Mucosa of stomach (tissue), 1 donor: Measurements from ENCODE around the gene AP3B1.
"Not testable (repeated sequence)": the region's sequence is repeated elsewhere in the genome, so short reads cannot be mapped to it uniquely, and the experiment has no call there.

ENCODE experiments used
- H3K27me3 ChIP-seq: one replicate; pipeline ENCODE4 v1.7.0; 2013; ENCODE audit warnings: mild to moderate bottlenecking, low read length; ENCODE audit not compliant: control insufficient read depth, insufficient read depth
- H3K36me3 ChIP-seq: one replicate; pipeline ENCODE4 v1.7.0; 2013; ENCODE audit warnings: low read length; ENCODE audit not compliant: control insufficient read depth, insufficient read depth
- H3K4me1 ChIP-seq: one replicate; pipeline ENCODE4 v1.7.0; 2013; ENCODE audit warnings: mild to moderate bottlenecking, low read length; ENCODE audit not compliant: control insufficient read depth, insufficient read depth
- H3K4me3 ChIP-seq: one replicate; pipeline ENCODE4 v1.7.0; 2013; ENCODE audit warnings: low read length
- H3K9ac ChIP-seq: one replicate; pipeline ENCODE4 v1.7.0; 2013; ENCODE audit warnings: mild to moderate bottlenecking, low read length, moderate library complexity
- H3K9me3 ChIP-seq: one replicate; pipeline ENCODE4 v1.7.0; 2013; ENCODE audit warnings: mild to moderate bottlenecking, low read length, moderate library complexity; ENCODE audit not compliant: control insufficient read depth
- donor health status: Pancreatic carcinoma.

AP3B1 gene

DNA sequence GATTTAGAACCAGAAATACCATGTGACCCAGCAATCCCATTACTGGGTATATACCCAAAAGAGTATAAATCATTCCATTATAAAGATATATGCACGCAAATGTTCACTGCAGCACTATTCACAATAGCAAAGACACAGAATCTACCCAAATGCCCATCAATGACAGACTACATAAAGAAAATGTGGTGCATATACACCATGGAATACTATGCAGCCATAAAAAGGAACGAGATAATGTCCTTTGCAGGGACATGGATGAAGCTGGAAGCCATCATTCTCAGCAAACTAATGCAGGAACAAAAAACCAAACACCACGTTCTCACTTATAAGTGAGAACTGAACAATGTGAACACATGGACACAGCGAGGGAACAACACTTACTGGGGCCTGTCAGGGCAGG is 105.8 kb downstream of the AP3B1 start:
- not testable (repeated sequence) for H3K9me3 ChIP-seq, H3K4me1 ChIP-seq, H3K4me3 ChIP-seq, H3K9ac ChIP-seq, H3K36me3 ChIP-seq, H3K27me3 ChIP-seq

DNA sequence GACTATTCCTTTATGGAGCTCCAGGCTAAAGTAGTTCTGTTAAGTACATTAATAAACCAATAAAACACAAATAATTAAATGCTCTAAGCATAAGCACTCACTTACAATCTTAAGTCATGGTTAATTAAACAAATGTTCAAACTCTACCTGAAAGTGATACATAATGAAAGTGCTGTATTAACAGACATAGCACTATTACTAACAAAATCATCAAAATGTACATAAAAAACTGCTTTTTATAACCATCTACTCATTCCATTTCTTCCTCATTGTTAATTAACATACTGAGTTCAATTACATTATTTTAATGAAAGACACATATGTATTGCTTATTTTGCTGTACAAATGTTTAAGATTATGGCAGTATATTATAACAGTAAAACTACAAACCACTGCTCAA is 107.3 kb downstream of the AP3B1 start:
- Histone ChIP-seq H3K36me3 (no peaks in the 10 kb centered on the region), H3K4me1 (no peaks in the 10 kb centered on the region), H3K9me3 (no peaks in the 10 kb centered on the region), H3K4me3 (no peak overlapping the region), H3K27me3 (no peaks in the 10 kb centered on the region), H3K9ac (no peak overlapping the region)

DNA sequence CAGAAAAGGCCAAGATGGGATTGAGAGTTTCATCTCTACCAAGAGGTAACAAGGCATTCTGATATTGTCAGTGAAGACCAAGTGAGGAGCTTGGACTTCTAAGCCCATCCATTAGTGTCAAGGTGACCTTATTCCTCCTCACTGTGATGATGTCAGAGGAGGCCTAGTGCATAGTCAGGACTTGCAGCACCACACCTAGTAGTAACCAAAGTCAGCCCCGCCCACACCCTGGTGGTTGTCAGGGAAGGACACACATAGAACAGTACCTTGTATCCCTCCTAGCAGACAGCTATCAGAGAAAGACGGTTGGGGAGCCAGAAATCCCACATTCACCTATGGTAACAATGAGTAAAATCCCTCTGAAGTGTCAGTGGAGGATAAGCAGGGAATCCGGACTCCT is 111.7 kb downstream of the AP3B1 start:
- H3K4me3 ChIP-seq: no peak overlapping the region
- no peaks in the 10 kb centered on the region for H3K4me1 ChIP-seq
- no peaks in the 10 kb centered on the region for H3K27me3 ChIP-seq
- H3K36me3 ChIP-seq: no peaks in the 10 kb centered on the region
- H3K9me3 ChIP-seq: no peaks in the 10 kb centered on the region
- H3K9ac ChIP-seq: no peak overlapping the region

DNA sequence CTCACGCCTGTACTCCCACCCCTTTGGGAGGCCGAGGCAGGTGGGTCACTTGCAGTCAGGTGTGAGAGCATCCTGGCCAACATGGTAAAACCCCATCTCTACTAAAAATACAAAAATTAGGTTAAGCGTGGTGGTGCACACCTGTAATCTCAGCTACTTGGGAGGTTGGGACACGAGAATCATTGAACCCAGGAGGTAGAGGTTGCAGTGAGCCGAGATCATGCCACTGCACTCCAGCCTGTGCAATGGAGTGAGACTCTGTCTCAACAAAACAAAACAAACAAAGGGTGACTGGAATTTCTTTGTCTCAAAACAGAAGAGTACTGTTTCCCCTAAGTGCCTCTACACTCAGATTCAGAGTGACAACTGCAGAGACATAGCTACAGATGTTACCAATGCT is 116.1 kb downstream of the AP3B1 start:
- Histone ChIP-seq H3K4me1 (no peaks in the 10 kb centered on the region), H3K36me3 (no peaks in the 10 kb centered on the region), H3K4me3 (no peak overlapping the region), H3K27me3 (no peaks in the 10 kb centered on the region), H3K9ac (no peak overlapping the region), H3K9me3 (no peaks in the 10 kb centered on the region)

DNA sequence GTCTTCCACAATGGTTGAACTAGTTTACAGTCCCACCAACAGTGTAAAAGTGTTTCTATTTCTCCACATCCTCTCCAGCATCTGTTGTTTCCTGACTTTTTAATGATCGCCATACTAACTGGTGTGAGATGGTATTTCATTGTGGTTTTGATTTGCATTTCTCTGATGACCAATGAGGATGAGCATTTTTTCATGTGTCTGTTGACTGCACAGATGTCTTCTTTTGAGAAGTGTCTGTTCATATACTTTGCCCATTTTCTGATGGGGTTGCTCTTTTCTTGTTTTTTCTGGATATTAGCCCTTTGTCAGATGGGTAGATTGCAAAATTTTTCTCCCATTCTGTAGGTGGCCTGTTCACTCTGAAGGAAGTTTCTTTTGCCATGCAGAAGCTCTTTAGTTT is 124.2 kb downstream of the AP3B1 start:
- not testable (repeated sequence) for H3K36me3 ChIP-seq, H3K9me3 ChIP-seq, H3K4me3 ChIP-seq, H3K27me3 ChIP-seq, H3K4me1 ChIP-seq, H3K9ac ChIP-seq

DNA sequence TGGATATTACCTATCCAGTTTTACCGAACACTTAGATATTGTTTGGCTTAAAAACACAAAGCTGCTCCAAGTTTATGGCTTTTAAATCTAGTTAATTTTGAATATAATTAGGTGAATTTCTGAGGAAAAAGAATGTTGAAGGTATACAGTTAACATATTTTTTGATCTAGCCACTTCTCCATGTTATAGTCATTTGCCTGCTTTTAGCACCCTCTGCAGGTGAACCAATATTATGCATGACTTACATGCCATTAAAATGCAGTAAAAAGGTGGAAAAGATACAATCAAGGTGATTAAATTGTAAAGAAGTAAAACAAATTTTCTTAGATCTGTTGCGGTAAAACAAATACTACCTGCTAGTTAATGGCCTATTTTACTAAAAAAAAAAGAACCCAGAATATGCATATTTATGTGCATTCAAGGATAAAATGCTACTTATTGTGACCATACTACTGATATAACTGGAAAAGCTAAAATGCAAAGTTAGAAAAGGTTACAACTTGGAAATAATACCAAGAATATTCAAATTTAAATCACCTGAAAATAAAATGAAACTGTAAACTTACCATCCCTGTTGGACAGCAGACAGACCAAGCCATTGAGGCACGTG is 132.1 kb downstream of the AP3B1 start:
- H3K9ac ChIP-seq: no peak overlapping the region
- H3K36me3 ChIP-seq: no peaks in the 10 kb centered on the region
- H3K27me3 ChIP-seq: no peaks in the 10 kb centered on the region
- no peak overlapping the region for H3K4me3 ChIP-seq
- no peaks in the 10 kb centered on the region for H3K9me3 ChIP-seq
- H3K4me1 ChIP-seq: no peaks in the 10 kb centered on the region

DNA sequence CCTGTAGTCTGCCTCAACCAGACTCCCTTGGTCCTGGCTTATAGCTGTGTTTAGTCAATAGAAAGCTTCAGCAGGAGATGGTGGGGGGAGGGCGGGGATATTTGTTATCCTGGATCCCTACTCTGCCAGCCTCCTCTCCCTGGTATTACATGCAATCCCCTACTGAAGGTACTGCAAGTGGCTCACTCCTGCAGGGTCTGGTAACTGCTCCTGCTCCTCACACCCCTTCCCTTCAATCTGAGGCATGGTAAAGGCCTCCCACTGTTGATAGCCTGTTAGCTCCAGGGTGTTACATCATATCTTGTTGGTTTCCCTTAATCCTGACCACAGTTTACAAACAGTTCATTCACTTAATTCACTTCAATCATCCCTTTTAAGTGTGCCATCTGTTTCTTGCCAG is 137.5 kb downstream of the AP3B1 start:
- Histone ChIP-seq H3K4me3 (no peak overlapping the region), H3K4me1 (no peaks in the 10 kb centered on the region), H3K9ac (no peak overlapping the region), H3K27me3 (no peaks in the 10 kb centered on the region), H3K9me3 (no peaks in the 10 kb centered on the region), H3K36me3 (no peaks in the 10 kb centered on the region)

DNA sequence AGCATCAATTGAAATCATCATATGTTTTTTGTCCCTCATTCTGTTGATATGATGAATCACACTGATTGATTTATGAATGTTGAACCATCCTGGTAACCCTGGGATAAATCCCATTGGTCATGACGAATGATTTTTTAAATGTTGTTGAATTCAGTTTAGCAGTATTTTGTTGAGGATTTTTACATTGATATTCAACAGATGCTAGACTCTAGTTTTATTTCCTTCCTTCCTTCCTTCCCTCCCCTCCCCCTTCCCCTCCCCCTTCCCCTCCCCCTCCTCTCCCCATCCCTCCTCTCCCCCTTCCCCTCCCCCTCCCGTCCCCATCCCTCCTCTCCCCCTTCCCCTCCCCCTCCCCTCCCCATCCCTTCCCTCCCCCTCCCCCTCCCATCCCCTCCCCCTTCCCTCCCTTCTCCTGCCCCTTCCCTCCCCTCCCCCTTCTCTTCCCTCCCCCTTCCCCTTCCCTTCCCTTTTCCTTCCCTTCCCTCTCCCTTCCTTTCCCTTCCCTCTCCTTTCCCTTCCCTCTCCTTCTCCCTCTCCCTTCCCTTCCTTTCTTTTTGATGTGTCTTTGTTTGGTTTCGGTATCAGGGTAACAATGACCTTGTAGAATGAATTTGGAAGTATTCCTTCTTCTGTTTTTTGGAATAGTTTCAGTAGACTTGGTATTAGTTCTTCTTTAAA is 142.8 kb downstream of the AP3B1 start:
- H3K4me1 ChIP-seq: no peaks in the 10 kb centered on the region
- H3K9ac ChIP-seq: no peak overlapping the region
- no peak overlapping the region for H3K4me3 ChIP-seq
- no peaks in the 10 kb centered on the region for H3K27me3 ChIP-seq
- H3K9me3 ChIP-seq: no peaks in the 10 kb centered on the region
- no peaks in the 10 kb centered on the region for H3K36me3 ChIP-seq

DNA sequence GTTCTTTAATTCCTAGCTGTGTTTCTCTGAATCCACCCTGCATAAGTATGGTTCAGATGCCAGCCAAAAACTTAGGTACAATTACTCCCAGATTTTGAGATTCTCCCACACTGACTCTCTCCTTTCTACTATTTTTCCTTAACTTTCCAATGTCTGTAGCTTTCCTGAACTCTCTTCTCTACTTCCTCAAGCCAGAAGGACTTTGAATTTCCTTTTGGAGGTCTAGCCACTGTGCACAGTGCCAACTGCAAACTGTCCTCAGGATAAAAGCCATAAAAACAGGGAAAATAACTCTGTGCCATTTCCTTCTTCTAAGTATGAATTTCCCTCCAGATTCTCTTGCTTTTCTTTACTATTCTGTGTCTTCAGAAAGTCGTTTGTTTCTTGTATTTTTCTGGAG is 157.2 kb downstream of the AP3B1 start:
- no peaks in the 10 kb centered on the region for H3K9me3 ChIP-seq
- no peaks in the 10 kb centered on the region for H3K4me1 ChIP-seq
- H3K4me3 ChIP-seq: no peak overlapping the region
- no peaks in the 10 kb centered on the region for H3K36me3 ChIP-seq
- H3K27me3 ChIP-seq: no peaks in the 10 kb centered on the region
- H3K9ac ChIP-seq: no peak overlapping the region

DNA sequence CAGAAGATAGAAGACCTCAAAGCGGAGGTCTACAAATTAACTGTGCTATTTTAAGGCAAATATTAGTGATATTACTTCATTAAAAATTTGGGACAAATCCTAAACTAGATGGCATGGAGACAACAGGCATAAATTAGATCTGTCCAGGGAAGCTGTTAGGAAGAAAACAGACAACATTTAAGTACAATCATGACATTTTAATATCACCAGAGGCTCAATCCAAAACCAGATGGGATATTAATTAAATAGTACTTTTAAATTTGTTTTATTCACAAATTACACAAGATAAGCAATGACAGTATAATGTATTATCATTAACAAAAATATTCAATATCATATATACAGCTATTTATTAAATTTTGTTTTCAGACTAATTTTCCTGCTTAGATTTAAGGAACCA is 161.1 kb downstream of the AP3B1 start:
- Histone ChIP-seq H3K4me1 (no peaks in the 10 kb centered on the region), H3K36me3 (no peaks in the 10 kb centered on the region), H3K9ac (no peak overlapping the region), H3K27me3 (no peaks in the 10 kb centered on the region), H3K4me3 (no peak overlapping the region), H3K9me3 (no peaks in the 10 kb centered on the region)

DNA sequence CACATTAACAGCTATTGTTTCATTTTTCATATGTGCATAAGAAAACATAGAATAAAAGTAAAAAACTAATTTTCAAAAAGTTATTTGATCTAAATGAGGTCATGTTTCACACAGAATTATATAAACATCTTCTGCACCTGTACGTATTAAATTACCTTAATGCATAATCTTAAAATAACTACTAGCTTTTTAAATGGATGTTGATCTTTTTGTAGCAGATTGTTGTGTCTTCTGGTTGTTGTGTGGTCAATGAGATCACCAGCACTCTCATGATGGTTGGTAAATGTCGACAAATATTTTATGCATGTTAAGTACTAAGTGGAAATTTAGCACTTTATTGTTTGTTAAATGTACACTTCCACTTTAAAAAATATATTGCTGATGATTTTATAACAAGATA is 162.0 kb downstream of the AP3B1 start:
- Histone ChIP-seq H3K4me3 (no peak overlapping the region), H3K4me1 (no peaks in the 10 kb centered on the region), H3K9me3 (no peaks in the 10 kb centered on the region), H3K27me3 (no peaks in the 10 kb centered on the region), H3K36me3 (no peaks in the 10 kb centered on the region), H3K9ac (no peak overlapping the region)

DNA sequence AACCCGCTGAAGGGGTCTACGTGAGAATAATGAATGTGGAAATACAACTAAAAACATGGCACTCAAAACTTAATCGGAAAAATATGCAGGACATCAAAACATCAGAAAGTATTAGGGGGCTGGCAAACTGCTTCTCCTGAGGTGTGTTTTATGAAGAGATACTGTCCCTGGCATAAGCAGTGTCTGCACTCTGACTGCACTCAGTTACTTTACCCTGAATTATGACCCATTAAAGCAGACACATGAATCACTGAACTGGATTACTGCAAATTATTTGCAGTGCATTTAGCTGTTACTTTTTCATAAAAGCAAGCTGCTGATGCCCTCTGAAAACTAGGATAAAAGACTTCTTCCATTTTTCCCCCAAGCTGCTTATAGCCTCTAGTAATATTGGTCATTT is 164.9 kb downstream of the AP3B1 start:
- no peaks in the 10 kb centered on the region for H3K36me3 ChIP-seq
- no peak overlapping the region for H3K9ac ChIP-seq
- H3K4me3 ChIP-seq: no peak overlapping the region
- no peaks in the 10 kb centered on the region for H3K4me1 ChIP-seq
- no peaks in the 10 kb centered on the region for H3K27me3 ChIP-seq
- no peaks in the 10 kb centered on the region for H3K9me3 ChIP-seq

DNA sequence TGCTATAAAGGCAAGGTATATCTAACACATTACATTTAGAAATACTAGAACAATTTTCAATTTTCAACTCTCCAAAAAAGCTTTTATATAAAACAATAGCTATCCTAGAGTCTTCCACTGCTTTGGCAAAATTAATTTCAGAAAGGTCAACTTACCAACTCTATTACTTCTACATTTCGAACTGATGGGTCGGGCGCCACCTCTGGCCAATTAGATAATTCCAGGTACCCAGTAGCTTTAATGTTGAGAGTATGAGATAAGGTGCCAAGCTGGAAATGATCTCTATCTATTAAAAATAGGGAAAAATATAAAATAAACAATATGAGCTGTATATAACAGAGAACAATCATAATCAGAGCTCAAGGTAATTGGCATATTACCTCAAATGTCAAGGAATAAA is 166.6 kb downstream of the AP3B1 start:
- Histone ChIP-seq H3K4me1 (no peaks in the 10 kb centered on the region), H3K36me3 (no peaks in the 10 kb centered on the region), H3K4me3 (no peak overlapping the region), H3K9me3 (no peaks in the 10 kb centered on the region), H3K9ac (no peak overlapping the region), H3K27me3 (no peaks in the 10 kb centered on the region)
